ENCODE measurements around the gene CD74.

The CD74 gene

DNA sequence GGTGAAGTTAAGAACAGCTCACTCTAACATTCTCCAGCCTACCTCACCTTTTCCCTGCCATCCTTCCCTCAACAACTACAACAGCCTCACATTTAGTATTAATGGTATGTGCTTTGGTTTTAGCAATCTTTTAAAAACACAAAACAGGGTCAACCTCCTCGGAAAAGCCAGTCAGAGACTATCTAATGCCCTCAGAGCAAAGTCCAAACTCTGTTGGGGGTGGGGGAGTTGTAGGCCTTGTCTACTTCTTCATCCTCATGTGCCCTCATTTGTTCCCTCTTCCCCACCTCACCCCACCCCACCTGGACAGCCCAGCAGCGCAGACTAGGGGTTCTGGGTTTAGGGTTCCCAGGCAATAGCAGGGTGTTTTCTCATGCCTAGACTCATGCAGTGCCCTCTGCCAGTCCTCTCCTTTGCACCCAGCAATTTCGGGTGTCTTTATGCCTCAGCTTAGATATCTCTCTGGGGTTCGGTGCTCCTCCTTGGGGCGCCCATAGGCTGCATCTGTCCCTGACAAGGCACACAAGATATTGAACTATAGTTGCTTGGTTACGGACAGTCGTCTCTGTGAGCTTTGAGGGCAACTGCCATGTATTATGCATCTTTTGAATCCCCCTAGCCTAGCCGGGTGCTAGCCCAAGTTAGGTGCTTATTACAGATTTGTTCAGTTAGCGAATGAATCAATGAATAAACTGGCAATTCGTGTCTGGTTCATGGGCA, 56.0 kb downstream of the CD74 start:
- no peak for DNase-seq

- no peak for DNase-seq
These were observed 56.9 kb downstream of the CD74 start for GRCh38 chr5:150355791-150356190.

DNA sequence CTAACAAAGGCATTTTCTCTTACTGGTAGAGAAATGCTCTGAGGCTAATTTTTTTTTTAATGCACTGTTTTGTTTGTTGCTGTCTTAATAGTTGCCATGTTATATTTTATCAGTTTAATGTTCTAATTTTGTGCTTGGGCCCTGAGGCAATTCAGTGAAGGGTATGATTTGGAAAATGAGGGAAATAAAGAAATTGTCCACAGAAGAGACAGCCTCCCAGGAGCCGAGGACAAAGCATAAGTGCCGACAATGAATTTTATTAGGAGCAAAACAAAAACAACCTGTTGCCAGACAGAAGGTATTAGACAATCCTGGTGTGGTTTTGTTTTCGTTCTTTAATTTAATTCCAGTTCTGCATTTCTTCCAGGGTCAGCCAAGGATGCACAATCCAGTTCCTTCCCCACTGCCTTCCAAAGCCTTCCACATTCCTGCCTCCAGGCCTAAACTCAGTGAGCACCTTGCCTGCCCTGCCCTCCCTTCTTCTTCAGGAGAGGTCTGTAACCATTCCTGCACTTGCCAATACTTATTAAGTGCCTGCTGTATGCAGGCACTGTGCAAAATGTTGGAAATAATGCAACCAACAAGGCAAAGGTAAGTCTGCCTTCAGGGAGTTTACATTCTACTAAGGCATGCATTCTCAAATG, 59.6 kb downstream of the CD74 start:
- no peak for DNase-seq

DNA sequence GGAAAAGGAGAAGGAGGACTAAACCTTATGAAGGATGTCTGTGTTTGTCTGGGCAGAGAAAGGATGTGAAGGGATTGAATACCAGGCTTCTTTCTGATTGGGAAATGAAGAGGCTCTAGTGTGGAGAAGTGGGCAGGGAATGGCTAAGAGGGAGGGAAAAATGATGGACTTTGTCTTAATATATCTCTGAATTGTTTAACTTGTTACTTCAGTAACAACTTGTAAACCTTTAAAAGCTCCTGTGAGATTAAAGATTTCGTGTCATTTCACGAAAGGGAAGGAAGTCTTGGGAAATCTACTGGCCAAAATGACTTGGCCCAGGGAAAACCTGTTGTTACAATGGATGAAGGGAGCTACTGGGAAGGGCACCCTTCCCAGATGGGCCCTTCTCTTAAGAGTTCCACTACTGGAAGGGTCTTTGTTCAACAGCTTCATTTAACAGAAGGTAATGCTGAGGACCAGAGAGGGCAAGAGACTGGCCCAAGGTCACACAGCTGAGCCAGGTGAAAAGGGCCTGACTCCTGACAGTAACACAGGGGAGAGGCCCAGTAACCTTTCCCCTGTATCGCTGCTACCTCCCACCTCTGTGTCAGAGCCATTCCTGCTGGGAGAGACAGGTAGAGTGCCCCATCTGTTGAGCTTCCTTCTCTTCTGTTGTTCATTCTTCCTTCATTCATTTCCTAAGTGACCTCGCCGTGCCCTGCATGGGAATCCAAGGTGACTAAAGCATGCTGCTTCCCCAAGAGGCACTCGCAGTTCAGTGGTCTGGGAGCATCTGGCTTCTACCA, 60.3 kb downstream of the CD74 start:
- no peak for DNase-seq

All from KG1 (cell line).